Retinal pigment epithelial cell (primary cell): ENCODE measurements around the gene RNU6-9.

ENCODE experiments used
- DNase-seq: peaks from one replicate; pipeline ENCODE4 v3.0.0-alpha.2; 2010; ENCODE audit warnings: low read depth
- H3K4me3 ChIP-seq: 2 replicates; pipeline ENCODE4 v1.5.1; 2011; ENCODE audit warnings: mild to moderate bottlenecking, low read length, control low read depth, moderate library complexity
- CTCF ChIP-seq: conservative IDR thresholded peaks from 2 replicates; pipeline ENCODE4 v1.5.1; 2011; ENCODE audit warnings: low read depth, low read length, control low read depth, inconsistent platforms

Gene RNU6-9

GRCh38 chr19:863315-863620 lies 30.0 kb upstream of the RNU6-9 start:
- no peak overlapping the region for H3K4me3 ChIP-seq
- no peak for TF ChIP-seq CTCF
- DNase-seq: no peak

GRCh38 chr19:866769-867300 lies 26.4 kb upstream of the RNU6-9 start:
- no peak for TF ChIP-seq CTCF
- H3K4me3 ChIP-seq: no peak overlapping the region
- DNase-seq: no peak

- no peak overlapping the region for H3K4me3 ChIP-seq
- no peak for DNase-seq
- TF ChIP-seq CTCF: no peak
Measured at GRCh38 chr19:867301-867793, 25.9 kb upstream of the RNU6-9 start.

GRCh38 chr19:867855-868457 lies 25.3 kb upstream of the RNU6-9 start:
- DNase-seq: no peak
- TF ChIP-seq CTCF: no peak
- H3K4me3 ChIP-seq: no peak overlapping the region

GRCh38 chr19:868458-869244 lies 24.6 kb upstream of the RNU6-9 start:
- no peak overlapping the region for H3K4me3 ChIP-seq
- DNase-seq: no peak
- no peak for TF ChIP-seq CTCF

- H3K4me3 ChIP-seq: no peak overlapping the region
- DNase-seq: peak; percentile 68
- no peak for TF ChIP-seq CTCF
Measured at GRCh38 chr19:869245-870177, 23.8 kb upstream of the RNU6-9 start.
